Right atrium auricular region (tissue), 2 donors: Measurements from ENCODE around the gene FRMD6. TPM values are rescaled to one million over a fixed set of nuclear protein-coding genes. Genes with fewer than 3 reads are reported as not detected.

Experiments used
- DNase-seq: peaks from one replicate; pipeline ENCODE4 v3.0.0-alpha.2; 2019; ENCODE audit warnings: low spot score
- H3K27ac ChIP-seq, 2 donors: fragments of 200-600 bp; sonication (generic); 1 replicate in 1 of 2; 2 replicates in 1 of 2; pipeline ENCODE4 v1.5.1; 2016 to 2019
- H3K27me3 ChIP-seq, 2 donors: fragments of 200-600 bp; sonication (generic); one replicate each; pipeline versions ENCODE4 v1.5.1 to v1.6.0; 2017 to 2019
- H3K36me3 ChIP-seq: fragments of 200-600 bp; sonication (generic); one replicate; pipeline ENCODE4 v1.5.1; 2016
- H3K4me1 ChIP-seq, 2 donors: fragments of 200-600 bp; sonication (generic); one replicate each; pipeline versions ENCODE4 v1.5.1 to v1.6.0; 2017 to 2019
- H3K4me3 ChIP-seq, 2 donors: fragments of 200-600 bp; sonication (generic); 1 replicate in 1 of 2; 2 replicates in 1 of 2; pipeline ENCODE4 v1.5.1; 2017 to 2019; ENCODE audit warnings: mild to moderate bottlenecking in 1 of 2, moderate library complexity in 1 of 2
- H3K9me3 ChIP-seq, 2 donors: fragments of 200-600 bp; sonication (generic); one replicate each; pipeline ENCODE4 v1.5.1; 2019
- total RNA-seq, 2 donors: library from RNA; depleted of rRNA; stranded (reverse); fragments of >200 nt; gene quantifications; one replicate each; pipeline ENCODE4 v1.1.0, GENCODE V29; 2016
- TF ChIP-seq, protein P1 (sequence below), 2 donors: fragments of 200-600 bp; sonication (generic); IDR thresholded peaks; one replicate each; pipeline ENCODE4 v1.5.1; 2019; ENCODE audit warnings: antibody characterized with exemption in 2 of 2

FRMD6 gene
- total RNA-seq, 2 donors from 2014 or later = 7.2 to 7.9 TPM

DNA sequence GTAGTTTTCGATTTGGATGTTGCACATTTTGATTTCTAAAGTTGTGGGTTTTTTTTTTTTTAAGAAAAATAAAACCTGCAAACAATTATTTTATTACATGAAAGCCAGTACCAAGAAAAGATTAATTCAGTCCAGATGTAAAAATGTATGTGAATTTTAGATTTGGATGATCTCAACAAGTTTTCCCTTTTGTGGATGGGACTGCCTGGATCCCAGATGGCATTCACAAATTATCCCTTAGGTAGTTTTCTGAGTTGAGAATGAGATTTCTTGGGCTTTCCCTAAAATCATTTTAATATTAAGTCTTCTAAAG, 2.8 kb downstream of the FRMD6 start:
- peak overlapping the region in 1 of 2 donors; percentile 88 for H3K27ac ChIP-seq
- TF ChIP-seq, protein P1, sequence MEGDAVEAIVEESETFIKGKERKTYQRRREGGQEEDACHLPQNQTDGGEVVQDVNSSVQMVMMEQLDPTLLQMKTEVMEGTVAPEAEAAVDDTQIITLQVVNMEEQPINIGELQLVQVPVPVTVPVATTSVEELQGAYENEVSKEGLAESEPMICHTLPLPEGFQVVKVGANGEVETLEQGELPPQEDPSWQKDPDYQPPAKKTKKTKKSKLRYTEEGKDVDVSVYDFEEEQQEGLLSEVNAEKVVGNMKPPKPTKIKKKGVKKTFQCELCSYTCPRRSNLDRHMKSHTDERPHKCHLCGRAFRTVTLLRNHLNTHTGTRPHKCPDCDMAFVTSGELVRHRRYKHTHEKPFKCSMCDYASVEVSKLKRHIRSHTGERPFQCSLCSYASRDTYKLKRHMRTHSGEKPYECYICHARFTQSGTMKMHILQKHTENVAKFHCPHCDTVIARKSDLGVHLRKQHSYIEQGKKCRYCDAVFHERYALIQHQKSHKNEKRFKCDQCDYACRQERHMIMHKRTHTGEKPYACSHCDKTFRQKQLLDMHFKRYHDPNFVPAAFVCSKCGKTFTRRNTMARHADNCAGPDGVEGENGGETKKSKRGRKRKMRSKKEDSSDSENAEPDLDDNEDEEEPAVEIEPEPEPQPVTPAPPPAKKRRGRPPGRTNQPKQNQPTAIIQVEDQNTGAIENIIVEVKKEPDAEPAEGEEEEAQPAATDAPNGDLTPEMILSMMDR (IDR thresholded peaks at IDR 0.05) = no peak
- no peak overlapping the region for H3K4me3 ChIP-seq
- DNase-seq = no peak
- H3K4me1 ChIP-seq = peaks cover 0 to 14% of the 10 kb centered on the region in 2 donors
- H3K36me3 ChIP-seq = no peaks in the 10 kb centered on the region
- no peaks in the 10 kb centered on the region for H3K27me3 ChIP-seq
- H3K9me3 ChIP-seq = no peaks in the 10 kb centered on the region

- DNase-seq = no peak
- Histone ChIP-seq H3K27ac (no peak overlapping the region), H3K4me3 (no peak overlapping the region), H3K4me1 (peaks cover 0 to 13% of the 10 kb centered on the region in 2 donors), H3K36me3 (no peaks in the 10 kb centered on the region), H3K9me3 (no peaks in the 10 kb centered on the region), H3K27me3 (no peaks in the 10 kb centered on the region)
- TF ChIP-seq, protein P1 (IDR thresholded peaks at IDR 0.05) = no peak
Observed at GRCh38 chr14:51657762-51658161, 6.1 kb downstream of the FRMD6 start.

- Histone ChIP-seq H3K27ac (no peak overlapping the region), H3K4me1 (peaks cover 0 to 9% of the 10 kb centered on the region in 2 donors), H3K4me3 (no peak overlapping the region), H3K27me3 (no peaks in the 10 kb centered on the region), H3K36me3 (no peaks in the 10 kb centered on the region), H3K9me3 (no peaks in the 10 kb centered on the region)
- TF ChIP-seq, protein P1 (IDR thresholded peaks at IDR 0.05) = no peak
- DNase-seq = no peak
Observed at GRCh38 chr14:51658441-51659173, 6.9 kb downstream of the FRMD6 start.

- H3K4me3 ChIP-seq = no peak overlapping the region
- no peaks in the 10 kb centered on the region for H3K27me3 ChIP-seq
- H3K36me3 ChIP-seq = no peaks in the 10 kb centered on the region
- H3K27ac ChIP-seq = no peak overlapping the region
- no peaks in the 10 kb centered on the region for H3K9me3 ChIP-seq
- peaks cover 0 to 9% of the 10 kb centered on the region in 2 donors for H3K4me1 ChIP-seq
- DNase-seq = no peak
- TF ChIP-seq, protein P1 (IDR thresholded peaks at IDR 0.05) = no peak
Observed at GRCh38 chr14:51660741-51661140, 9.0 kb downstream of the FRMD6 start.

DNA sequence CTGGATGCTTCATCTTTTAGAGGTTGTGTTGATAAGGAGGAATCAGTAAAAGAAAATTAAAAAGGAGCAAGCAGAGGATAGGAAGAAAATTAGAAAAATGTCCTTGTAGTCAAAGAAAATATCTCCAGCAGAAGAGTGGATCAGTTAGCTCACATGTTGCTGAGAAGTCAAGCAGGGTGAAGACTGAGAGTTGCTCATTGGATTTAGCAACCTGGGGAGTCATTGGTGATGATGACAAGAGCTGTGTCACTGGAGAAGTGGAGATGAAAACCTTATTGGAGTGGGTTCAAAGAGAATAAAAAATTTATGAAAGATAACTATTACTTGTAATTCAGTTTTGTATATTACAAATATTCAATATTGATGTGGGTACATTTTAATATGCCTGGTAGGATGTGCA, 9.8 kb downstream of the FRMD6 start:
- peaks cover 0 to 9% of the 10 kb centered on the region in 2 donors for H3K4me1 ChIP-seq

More for the DNA sequence above, 9.8 kb downstream of the FRMD6 start:
- no peak for DNase-seq
- Histone ChIP-seq H3K27ac (no peak overlapping the region), H3K9me3 (no peaks in the 10 kb centered on the region), H3K27me3 (no peaks in the 10 kb centered on the region), H3K4me3 (no peak overlapping the region), H3K36me3 (no peaks in the 10 kb centered on the region)
- TF ChIP-seq, protein P1 (IDR thresholded peaks at IDR 0.05) = no peak
